Aorta (tissue), 5 donors: ENCODE measurements around the gene C3orf70. TPM values are rescaled to one million over a fixed set of nuclear protein-coding genes. Genes with fewer than 3 reads are reported as not detected.

Source experiments
- ATAC-seq: fragments of 200-7000 bp; cut with Tn5 transposase; one replicate; pipeline ENCODE4 v1.9.1; 2022; ENCODE audit warnings: moderate library complexity; ENCODE audit not compliant: low FRiP score
- DNase-seq, 2 donors: peaks; one replicate each; pipeline ENCODE4 v3.0.0-alpha.2; 2020
- H3K27ac ChIP-seq, 2 donors: one replicate each; pipeline ENCODE4 v1.5.1; 2013; ENCODE audit warnings: low read length in 2 of 2, mild to moderate bottlenecking in 2 of 2, moderate library complexity in 2 of 2, control low read depth in 1 of 2, inconsistent platforms in 1 of 2, low read depth in 1 of 2
- H3K27me3 ChIP-seq, 2 donors: one replicate each; pipeline ENCODE4 v1.6.1; 2013; ENCODE audit warnings: control low read depth in 1 of 2, low read length in 1 of 2, mild to moderate bottlenecking in 1 of 2, moderate library complexity in 1 of 2; ENCODE audit not compliant: insufficient read depth in 2 of 2, control insufficient read depth in 1 of 2
- H3K36me3 ChIP-seq, 2 donors: one replicate each; pipeline ENCODE4 v1.6.1; 2013; ENCODE audit warnings: control low read depth in 1 of 2, low read length in 1 of 2, mild to moderate bottlenecking in 1 of 2; ENCODE audit not compliant: insufficient read depth in 2 of 2, control insufficient read depth in 1 of 2
- H3K4me1 ChIP-seq, 2 donors: one replicate each; pipeline ENCODE4 v1.6.1; 2013; ENCODE audit warnings: low read length in 2 of 2, control low read depth in 1 of 2, mild to moderate bottlenecking in 1 of 2, moderate library complexity in 1 of 2; ENCODE audit not compliant: insufficient read depth in 2 of 2, control insufficient read depth in 1 of 2
- H3K4me3 ChIP-seq, 2 donors: one replicate each; pipeline ENCODE4 v1.5.1; 2013; ENCODE audit warnings: low read length in 2 of 2, control low read depth in 1 of 2, mild to moderate bottlenecking in 1 of 2
- H3K9me3 ChIP-seq: one replicate; pipeline ENCODE4 v1.6.1; 2013; ENCODE audit warnings: mild to moderate bottlenecking, low read length; ENCODE audit not compliant: control insufficient read depth
- WGBS, 2 donors: extraction: QIAGEN DNeasy Blood & Tissue Kit; methylation state at CpG; one replicate each; pipeline ENCODE4 v1.1.7; 2013; 5-methylcytosine and 5-hydroxymethylcytosine counted together
- intact Hi-C, 2 donors: fragments of 100-400 bp; cut with DNase I; formaldehyde crosslinking; loops; one replicate each; pipeline versions ENCODE4 v1.14.2 to v1.15.0; 2022
- polyA plus RNA-seq, 2 donors: library from polyadenylated mRNA; stranded (reverse); fragments of 200-250 nt; gene quantifications; one replicate each; pipeline ENCODE4 v1.2.3, GENCODE V29; 2013
- total RNA-seq, 2 donors: library from RNA; stranded (reverse); fragmentation: NEBNext Ultra II Directional; extraction: Animal tissue kit (Norgen Biotek cat#: 25700); gene quantifications; one replicate each; pipeline ENCODE4 v1.2.1, GENCODE V29; 2021
- donor health status: healthy with polysubstance abuse.
- donor health status: Bipolar disorder and iron deficiency.
- donor health status: DM: no; HTN: no; CAD: no.
- donor health status: DM: no; HTN: no; CAD: no.
- donor health status: DM: yes; HTN: yes; CAD: no.

The C3orf70 gene
- total and polyA plus RNA-seq, 4 donors = 4.5 to 20.4 (median 11.9) TPM

DNA sequence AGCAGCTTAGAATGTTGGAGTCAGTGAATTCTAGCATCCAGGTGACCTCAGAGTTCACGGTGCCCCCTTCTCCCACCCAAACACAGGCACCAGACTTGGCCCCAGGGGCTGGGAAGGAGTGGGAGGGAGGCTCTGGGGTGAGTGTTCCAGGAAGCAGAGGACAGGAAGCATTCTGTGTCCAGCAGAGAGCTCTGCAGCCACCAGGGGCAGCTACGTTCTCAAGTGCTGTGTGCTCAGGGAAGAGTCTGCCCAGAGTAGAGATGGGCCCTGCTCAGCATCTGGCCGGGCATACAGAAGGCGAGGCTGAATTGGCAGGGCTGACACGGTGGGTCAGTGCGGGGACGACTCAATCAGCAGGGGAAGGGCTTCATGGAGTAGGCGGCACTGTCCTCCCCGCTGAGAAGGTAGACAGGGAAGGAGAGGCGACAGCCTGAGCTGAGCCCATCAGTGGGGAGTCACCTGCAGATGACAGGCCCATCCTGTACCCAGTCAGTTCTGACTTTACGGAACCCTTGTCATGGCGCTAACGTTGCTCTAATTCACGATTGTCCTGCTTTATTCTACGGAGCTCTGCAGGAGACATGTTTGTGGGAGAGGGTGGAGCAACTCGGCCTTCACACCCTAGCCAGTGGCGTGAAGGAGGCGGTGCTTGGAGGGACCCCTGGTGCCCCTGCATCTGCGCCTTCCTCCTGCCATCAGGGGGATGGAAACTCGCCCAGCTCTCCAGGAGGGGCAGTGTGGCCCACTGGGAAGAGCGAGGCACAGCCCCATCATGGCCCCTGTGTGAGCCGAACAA, 82.2 kb downstream of the C3orf70 start:
- ATAC-seq (peak; percentile 34), DNase-seq (peak in 1 of 2 donors; percentile 59)
- Histone ChIP-seq H3K9me3 (no peaks in the 10 kb centered on the region), H3K36me3 (no peaks in the 10 kb centered on the region), H3K27ac (no peak overlapping the region), H3K4me1 (no peaks in the 10 kb centered on the region), H3K27me3 (no peaks in the 10 kb centered on the region), H3K4me3 (no peak overlapping the region)
- 61 to 67% methylated on average over 22 of the region's 22 CpGs for WGBS, 2 donors
- intact Hi-C loops = loop anchor here in 1 of 2 donors (10.0 kb wide), 1 partner anchor 104 kb away; no protein-coding TSS in a partner anchor

DNA sequence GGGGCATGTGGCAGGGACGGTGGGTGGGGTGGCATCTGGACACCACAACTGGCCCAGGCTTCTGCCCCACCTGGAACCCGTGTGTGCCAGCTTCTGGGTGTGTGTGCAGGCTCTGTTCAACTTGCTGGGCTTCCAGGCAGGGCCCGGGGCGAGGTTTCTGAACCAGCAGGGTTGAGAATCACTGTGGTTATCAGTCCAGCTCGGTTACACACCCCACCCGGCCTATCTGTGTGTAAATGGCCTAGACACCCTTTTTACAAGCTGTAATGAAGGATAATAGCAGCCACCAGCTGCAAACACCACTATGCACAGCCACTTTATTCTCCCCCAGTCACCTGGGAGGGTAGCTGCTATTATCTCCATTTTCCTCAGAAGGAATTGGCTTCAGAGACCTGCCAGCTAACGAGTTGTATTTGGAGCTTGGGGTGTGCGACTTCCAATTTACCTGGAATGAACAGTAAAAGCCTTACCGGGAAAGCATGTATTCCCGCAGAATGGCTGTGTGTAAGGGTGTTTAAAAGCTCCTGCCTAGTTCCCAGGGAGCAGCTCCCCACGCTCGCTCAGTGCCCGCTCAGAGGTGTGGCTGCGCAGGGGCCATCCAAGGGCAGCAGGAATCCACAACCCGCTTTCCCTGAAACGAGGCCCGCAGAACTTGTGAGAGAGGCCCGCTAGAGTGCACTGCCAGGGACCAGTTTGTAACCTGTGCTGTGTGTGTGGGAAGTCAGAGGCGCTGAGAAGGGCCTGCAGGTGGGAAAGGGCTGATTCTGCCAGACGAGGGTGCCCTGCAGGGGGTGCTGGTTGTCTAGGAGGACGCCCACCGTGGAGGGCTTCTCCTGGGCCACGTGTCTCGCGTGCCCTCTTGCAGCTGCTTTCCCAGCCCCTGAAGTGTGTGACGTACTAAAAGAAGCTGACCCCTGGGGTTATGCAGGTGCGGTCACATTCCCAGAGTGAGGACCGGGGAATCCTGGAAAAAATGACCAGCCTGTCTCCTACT, 83.5 kb downstream of the C3orf70 start:
- Histone ChIP-seq H3K4me3 (no peak overlapping the region), H3K27ac (no peak overlapping the region), H3K36me3 (no peaks in the 10 kb centered on the region), H3K27me3 (no peaks in the 10 kb centered on the region), H3K9me3 (no peaks in the 10 kb centered on the region), H3K4me1 (no peaks in the 10 kb centered on the region)
- ATAC-seq (no peak), DNase-seq (no peak)
- intact Hi-C loops = loop anchor here (5.0 to 10.0 kb wide), 2 partner anchors 105 to 108 kb away; no protein-coding TSS in a partner anchor
- WGBS, 2 donors = 74 to 77% methylated on average over 28 of the region's 28 CpGs

DNA sequence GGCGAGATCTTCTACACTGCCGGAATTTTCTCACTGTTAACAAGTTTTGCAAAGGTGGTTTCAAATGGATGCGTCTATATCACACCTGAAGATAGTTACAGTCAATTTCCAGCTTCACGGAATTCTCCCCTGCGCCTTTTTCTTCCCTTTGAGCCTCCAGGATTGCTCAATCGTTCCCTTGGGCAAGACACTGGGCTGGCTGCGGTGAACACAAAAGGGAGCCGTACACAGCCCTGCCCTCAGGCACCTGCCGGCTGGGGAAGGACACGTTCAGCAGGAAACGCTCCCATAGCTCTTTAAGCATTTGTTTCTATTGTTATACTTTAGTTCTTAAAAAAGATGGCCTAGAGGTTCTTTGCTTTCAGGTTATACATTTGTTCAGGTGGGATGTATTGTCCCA, 85.7 kb downstream of the C3orf70 start:
- no peak overlapping the region for H3K27ac ChIP-seq
- ATAC-seq (no peak), DNase-seq (no peak)
- no peaks in the 10 kb centered on the region for H3K4me1 ChIP-seq
- H3K27me3 ChIP-seq = no peaks in the 10 kb centered on the region
- no peaks in the 10 kb centered on the region for H3K36me3 ChIP-seq
- no peak overlapping the region for H3K4me3 ChIP-seq
- 93% methylated on average over 11 of the region's 11 CpGs for WGBS, 2 donors
- H3K9me3 ChIP-seq = no peaks in the 10 kb centered on the region
- intact Hi-C loops = loop anchor here in 1 of 2 donors (5.0 kb wide), 1 partner anchor 110 kb away; no protein-coding TSS in a partner anchor

DNA sequence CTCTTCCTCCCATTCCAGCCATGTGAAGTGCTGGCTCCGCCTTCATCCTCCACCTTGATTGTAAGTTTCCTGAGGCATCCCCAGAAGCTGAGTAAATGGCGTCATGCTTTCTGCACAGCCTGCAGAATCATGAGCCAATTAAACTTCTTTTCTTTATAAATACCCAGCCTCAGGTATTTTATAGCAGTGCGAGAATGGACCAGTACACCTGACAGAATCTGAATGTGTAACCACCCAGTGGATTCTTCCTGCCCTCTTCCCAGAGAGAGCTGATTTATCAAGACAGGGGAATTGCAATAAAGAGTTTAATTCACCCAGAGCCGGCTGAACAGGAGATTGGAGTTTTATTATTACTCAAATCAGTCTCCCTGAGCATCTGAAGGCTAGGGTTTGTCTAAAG, 86.6 kb downstream of the C3orf70 start:
- no peak overlapping the region for H3K4me3 ChIP-seq
- DNase-seq (no peak), ATAC-seq (no peak)
- no peaks in the 10 kb centered on the region for H3K36me3 ChIP-seq
- no peaks in the 10 kb centered on the region for H3K4me1 ChIP-seq
- intact Hi-C loops = loop anchor here in 1 of 2 donors (5.0 kb wide), 1 partner anchor 111 kb away; no protein-coding TSS in a partner anchor
- whole genome bisulfite sequencing, 2 donors = 95 to 96% methylated on average over 4 of the region's 4 CpGs
- H3K27me3 ChIP-seq = no peaks in the 10 kb centered on the region
- no peak overlapping the region for H3K27ac ChIP-seq
- no peaks in the 10 kb centered on the region for H3K9me3 ChIP-seq

DNA sequence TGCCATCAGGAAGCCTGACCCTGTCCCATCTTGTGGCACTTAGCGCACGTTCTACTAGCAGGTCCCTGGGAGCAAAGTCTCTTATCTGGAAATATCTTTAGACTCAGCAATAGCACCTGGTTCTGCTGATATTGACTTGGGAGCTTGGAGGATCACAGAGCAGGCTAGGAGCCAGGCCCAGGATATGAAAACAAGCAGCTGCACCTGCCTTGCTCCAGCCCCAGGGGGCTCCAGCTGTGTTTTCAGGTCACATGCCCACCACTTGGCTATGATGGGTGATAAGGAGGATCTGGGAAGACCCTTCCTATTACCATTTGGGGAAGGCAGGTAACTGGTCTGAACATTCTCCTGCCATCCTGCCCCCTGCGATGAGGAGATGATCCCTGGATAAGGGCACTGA, 87.8 kb downstream of the C3orf70 start:
- no peak for ATAC-seq
- DNase-seq = no peak

GRCh38 chr3:185063431-185063830, 89.4 kb downstream of the C3orf70 start:
- WGBS, 2 donors = 82 to 83% methylated on average over 3 of the region's 3 CpGs
- intact Hi-C loops = no loop called here
- no peak overlapping the region for H3K4me3 ChIP-seq
- no peaks in the 10 kb centered on the region for H3K4me1 ChIP-seq
- H3K27ac ChIP-seq = no peak overlapping the region
- DNase-seq = no peak
- no peaks in the 10 kb centered on the region for H3K27me3 ChIP-seq
- H3K9me3 ChIP-seq = no peaks in the 10 kb centered on the region
- H3K36me3 ChIP-seq = no peaks in the 10 kb centered on the region
- no peak for ATAC-seq

More for the DNA sequence above, 87.8 kb downstream of the C3orf70 start:
- Histone ChIP-seq H3K4me3 (no peak overlapping the region), H3K27ac (no peak overlapping the region), H3K36me3 (no peaks in the 10 kb centered on the region), H3K4me1 (no peaks in the 10 kb centered on the region), H3K9me3 (no peaks in the 10 kb centered on the region), H3K27me3 (no peaks in the 10 kb centered on the region)
- intact Hi-C loops = loop anchor here in 1 of 2 donors (5.0 kb wide), 1 partner anchor 112 kb away; no protein-coding TSS in a partner anchor
- WGBS, 2 donors = 82 to 89% methylated on average over 3 of the region's 3 CpGs

DNA sequence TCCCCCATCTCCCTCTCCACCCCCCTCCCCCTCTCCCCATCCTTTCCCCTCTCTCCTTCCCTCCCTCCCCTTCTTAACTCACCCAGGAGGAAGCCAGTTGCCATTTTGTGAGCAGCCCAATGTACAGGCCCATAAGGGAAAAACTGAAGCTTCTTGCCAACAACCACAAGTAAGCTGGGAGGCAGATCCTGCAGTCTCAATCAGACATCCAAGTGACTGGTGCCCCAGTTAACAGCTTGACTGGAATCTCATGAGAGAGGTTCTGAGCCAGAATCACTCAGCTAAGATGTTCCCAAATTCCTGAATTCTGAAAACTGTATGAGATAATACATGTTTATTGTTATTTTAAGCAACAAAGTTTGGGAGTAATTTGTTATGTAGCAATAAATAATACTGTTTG, 90.7 kb downstream of the C3orf70 start:
- Histone ChIP-seq H3K36me3 (no peaks in the 10 kb centered on the region), H3K27ac (no peak overlapping the region), H3K9me3 (peaks cover 1% of the 10 kb centered on the region), H3K4me3 (no peak overlapping the region), H3K4me1 (no peaks in the 10 kb centered on the region), H3K27me3 (no peaks in the 10 kb centered on the region)
- DNase-seq (no peak), ATAC-seq (no peak)
- intact Hi-C loops = no loop called here

- DNase-seq (no peak), ATAC-seq (no peak)
- intact Hi-C loops = no loop called here
- 96 to 97% methylated on average over 2 of the region's 2 CpGs for WGBS, 2 donors
- H3K27ac ChIP-seq = no peak overlapping the region
- H3K36me3 ChIP-seq = no peaks in the 10 kb centered on the region
- H3K9me3 ChIP-seq = peaks cover 1% of the 10 kb centered on the region
- no peaks in the 10 kb centered on the region for H3K27me3 ChIP-seq
- H3K4me1 ChIP-seq = no peaks in the 10 kb centered on the region
- no peak overlapping the region for H3K4me3 ChIP-seq
Observed at GRCh38 chr3:185060655-185061054, 92.2 kb downstream of the C3orf70 start.
